Loucy (cell line): ENCODE data around the gene MYL3.

Source experiments
- H2AFZ ChIP-seq: fragments of 200-600 bp; sonication (generic); 2 replicates; pipeline ENCODE4 v1.6.0; 2016; ENCODE audit warnings: antibody characterized with exemption, mild to moderate bottlenecking, low read length, moderate library complexity
- H3F3A ChIP-seq: fragments of 200-600 bp; 2 replicates; pipeline ENCODE4 v1.6.0; 2016; ENCODE audit warnings: antibody characterized with exemption, low read depth, mild to moderate bottlenecking
- H3K27me3 ChIP-seq: fragments of 200-600 bp; sonication (generic); 2 replicates; pipeline ENCODE4 v1.6.1; 2014; ENCODE audit warnings: low read length, mild to moderate bottlenecking; ENCODE audit not compliant: insufficient read depth, poor library complexity, severe bottlenecking
- H3K36me3 ChIP-seq: fragments of 200-600 bp; sonication (generic); 2 replicates; pipeline ENCODE4 v1.6.1; 2016; ENCODE audit warnings: low read length; ENCODE audit not compliant: insufficient read depth
- H3K4me1 ChIP-seq: fragments of 200-600 bp; sonication (generic); 2 replicates; pipeline ENCODE4 v1.5.1; 2014; ENCODE audit warnings: low read length, mild to moderate bottlenecking; ENCODE audit not compliant: insufficient read depth, poor library complexity, severe bottlenecking
- H3K4me2 ChIP-seq: fragments of 200-600 bp; sonication (generic); 2 replicates; pipeline ENCODE4 v1.6.0; 2014; ENCODE audit warnings: antibody characterized with exemption, low read length, low read depth, mild to moderate bottlenecking; ENCODE audit not compliant: poor library complexity, severe bottlenecking
- H3K4me3 ChIP-seq: fragments of 200-600 bp; sonication (generic); 2 replicates; pipeline ENCODE4 v1.5.1; 2014; ENCODE audit warnings: low read length, mild to moderate bottlenecking, mixed read lengths; ENCODE audit not compliant: poor library complexity, severe bottlenecking
- H3K79me2 ChIP-seq: fragments of 200-600 bp; sonication (generic); 2 replicates; pipeline ENCODE4 v1.6.1; 2014; ENCODE audit warnings: low read length; ENCODE audit not compliant: insufficient read depth
- H3K9ac ChIP-seq: fragments of 200-600 bp; sonication (generic); 2 replicates; pipeline ENCODE4 v1.6.0; 2014; ENCODE audit warnings: mild to moderate bottlenecking, low read depth, low read length, moderate library complexity; ENCODE audit not compliant: poor library complexity, severe bottlenecking
- H3K9me2 ChIP-seq: fragments of 200-600 bp; sonication (generic); replicated peaks from 2 replicates; pipeline ENCODE4 v1.6.1; 2016; ENCODE audit warnings: low read depth, low read length, mixed read lengths
- H3K9me3 ChIP-seq: fragments of 200-600 bp; sonication (generic); 2 replicates; pipeline ENCODE4 v1.6.1; 2014; ENCODE audit warnings: mild to moderate bottlenecking, antibody characterized with exemption, low read length, low read depth; ENCODE audit not compliant: insufficient read depth
- H4K20me1 ChIP-seq: fragments of 200-600 bp; sonication (generic); 2 replicates; pipeline ENCODE4 v1.6.0; 2014; ENCODE audit warnings: antibody characterized with exemption, low read length, mild to moderate bottlenecking; ENCODE audit not compliant: insufficient read depth, poor library complexity, severe bottlenecking
- EZH2phosphoT487 ChIP-seq: fragments of 200-600 bp; IDR thresholded peaks from 2 replicates; pipeline ENCODE4 v1.6.1; 2018; ENCODE audit warnings: antibody characterized with exemption, mild to moderate bottlenecking, moderate library complexity, borderline replicate concordance
- TF ChIP-seq, protein P1 (sequence below): fragments of 200-600 bp; sonication (generic); conservative IDR thresholded peaks from 2 replicates; pipeline ENCODE4 v1.5.1; 2014; ENCODE audit warnings: mild to moderate bottlenecking, antibody characterized with exemption, low read length

MYL3 gene

DNA sequence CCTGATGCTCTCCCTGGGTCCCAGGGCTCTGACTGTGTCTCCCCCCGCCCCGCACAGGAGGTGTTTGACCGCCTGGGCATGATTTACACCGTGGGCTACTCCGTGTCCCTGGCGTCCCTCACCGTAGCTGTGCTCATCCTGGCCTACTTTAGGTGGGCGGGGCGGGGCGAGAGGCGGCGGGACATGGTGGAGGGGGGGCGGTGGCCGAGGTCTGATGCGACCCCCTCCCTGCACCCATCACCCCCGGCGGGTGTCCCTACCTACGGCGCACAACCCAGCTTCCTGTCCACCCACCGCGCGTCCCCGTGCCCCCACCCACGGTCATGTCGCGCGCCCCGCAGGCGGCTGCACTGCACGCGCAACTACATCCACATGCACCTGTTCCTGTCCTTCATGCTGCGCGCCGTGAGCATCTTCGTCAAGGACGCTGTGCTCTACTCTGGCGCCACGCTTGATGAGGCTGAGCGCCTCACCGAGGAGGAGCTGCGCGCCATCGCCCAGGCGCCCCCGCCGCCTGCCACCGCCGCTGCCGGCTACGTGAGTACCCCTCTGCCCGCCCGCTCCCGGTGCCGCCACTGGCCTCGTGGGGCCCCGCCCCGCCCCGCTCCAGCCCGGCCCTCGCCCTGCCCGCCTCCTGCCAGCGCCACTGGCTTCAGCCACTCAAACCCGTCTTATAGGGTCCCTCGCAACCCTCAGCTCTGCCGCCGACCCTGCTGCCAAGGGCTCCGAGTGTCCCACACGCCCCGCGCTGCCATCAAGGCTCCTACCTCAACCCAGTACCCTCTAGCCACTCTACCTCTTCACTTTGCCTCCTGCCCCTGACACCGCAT is 35.3 kb upstream of the MYL3 start:
- no peaks in the 10 kb centered on the region for H3K4me1 ChIP-seq
- H3K4me3 ChIP-seq, result no peak overlapping the region
- no peaks in the 10 kb centered on the region for H3K36me3 ChIP-seq
- H2AFZ ChIP-seq, result no peak overlapping the region
- no peaks in the 10 kb centered on the region for H3F3A ChIP-seq
- H3K9ac ChIP-seq, result no peak overlapping the region
- no peak overlapping the region for H3K4me2 ChIP-seq
- H3K79me2 ChIP-seq, result no peaks in the 10 kb centered on the region
- TF ChIP-seq EZH2phosphoT487, result no peak
- TF ChIP-seq, protein P1, sequence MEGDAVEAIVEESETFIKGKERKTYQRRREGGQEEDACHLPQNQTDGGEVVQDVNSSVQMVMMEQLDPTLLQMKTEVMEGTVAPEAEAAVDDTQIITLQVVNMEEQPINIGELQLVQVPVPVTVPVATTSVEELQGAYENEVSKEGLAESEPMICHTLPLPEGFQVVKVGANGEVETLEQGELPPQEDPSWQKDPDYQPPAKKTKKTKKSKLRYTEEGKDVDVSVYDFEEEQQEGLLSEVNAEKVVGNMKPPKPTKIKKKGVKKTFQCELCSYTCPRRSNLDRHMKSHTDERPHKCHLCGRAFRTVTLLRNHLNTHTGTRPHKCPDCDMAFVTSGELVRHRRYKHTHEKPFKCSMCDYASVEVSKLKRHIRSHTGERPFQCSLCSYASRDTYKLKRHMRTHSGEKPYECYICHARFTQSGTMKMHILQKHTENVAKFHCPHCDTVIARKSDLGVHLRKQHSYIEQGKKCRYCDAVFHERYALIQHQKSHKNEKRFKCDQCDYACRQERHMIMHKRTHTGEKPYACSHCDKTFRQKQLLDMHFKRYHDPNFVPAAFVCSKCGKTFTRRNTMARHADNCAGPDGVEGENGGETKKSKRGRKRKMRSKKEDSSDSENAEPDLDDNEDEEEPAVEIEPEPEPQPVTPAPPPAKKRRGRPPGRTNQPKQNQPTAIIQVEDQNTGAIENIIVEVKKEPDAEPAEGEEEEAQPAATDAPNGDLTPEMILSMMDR, result no peak
- no peaks in the 10 kb centered on the region for H3K9me2 ChIP-seq
- H3K9me3 ChIP-seq, result no peaks in the 10 kb centered on the region
- no peaks in the 10 kb centered on the region for H4K20me1 ChIP-seq
- no peaks in the 10 kb centered on the region for H3K27me3 ChIP-seq

DNA sequence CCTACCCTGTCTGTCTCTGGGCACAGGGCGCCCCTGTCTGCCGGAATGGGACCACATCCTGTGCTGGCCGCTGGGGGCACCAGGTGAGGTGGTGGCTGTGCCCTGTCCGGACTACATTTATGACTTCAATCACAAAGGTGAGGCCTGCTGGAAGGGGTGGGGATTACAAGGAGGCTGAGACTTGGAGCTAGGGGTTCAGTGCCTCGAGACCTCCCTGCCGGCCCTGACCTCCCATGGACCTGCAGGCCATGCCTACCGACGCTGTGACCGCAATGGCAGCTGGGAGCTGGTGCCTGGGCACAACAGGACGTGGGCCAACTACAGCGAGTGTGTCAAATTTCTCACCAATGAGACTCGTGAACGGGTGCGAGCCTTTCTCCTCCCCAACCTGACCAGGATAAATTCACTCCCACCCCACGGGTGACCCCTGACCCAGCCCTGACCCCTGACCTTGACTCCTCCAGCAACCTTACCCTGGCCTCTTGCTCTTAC is 34.6 kb upstream of the MYL3 start:
- H3K79me2 ChIP-seq, result no peaks in the 10 kb centered on the region
- no peaks in the 10 kb centered on the region for H3K9me2 ChIP-seq
- H3K27me3 ChIP-seq, result no peaks in the 10 kb centered on the region
- no peaks in the 10 kb centered on the region for H3K9me3 ChIP-seq
- no peak overlapping the region for H3K9ac ChIP-seq
- no peak for TF ChIP-seq EZH2phosphoT487
- TF ChIP-seq, protein P1, result no peak
- H2AFZ ChIP-seq, result no peak overlapping the region
- no peak overlapping the region for H3K4me2 ChIP-seq
- H3K36me3 ChIP-seq, result no peaks in the 10 kb centered on the region
- no peaks in the 10 kb centered on the region for H4K20me1 ChIP-seq
- H3K4me1 ChIP-seq, result no peaks in the 10 kb centered on the region
- H3F3A ChIP-seq, result no peaks in the 10 kb centered on the region
- no peak overlapping the region for H3K4me3 ChIP-seq

DNA sequence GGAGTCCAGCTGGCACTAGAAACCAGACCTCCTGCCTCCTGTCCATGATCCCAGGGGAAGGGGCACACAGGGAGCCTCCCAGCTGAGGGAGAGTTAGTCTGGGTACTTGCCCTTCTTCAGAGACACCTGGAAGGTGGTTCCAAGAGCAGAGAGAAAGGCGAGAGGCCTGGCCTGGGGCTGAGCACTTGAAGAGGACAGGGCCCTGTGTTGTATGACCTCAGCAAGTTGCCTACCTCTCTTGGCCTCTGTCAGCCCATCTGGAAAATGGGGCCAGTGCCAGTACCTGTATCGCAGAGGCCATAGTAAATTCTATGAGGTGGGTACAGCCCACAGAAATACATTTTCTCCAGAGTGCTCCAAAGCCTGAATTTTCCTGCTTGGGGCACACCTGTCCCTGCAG is 33.8 kb upstream of the MYL3 start:
- TF ChIP-seq EZH2phosphoT487, result no peak
- TF ChIP-seq, protein P1, result no peak
- Histone ChIP-seq H3K9me2 (no peaks in the 10 kb centered on the region), H3K4me1 (no peaks in the 10 kb centered on the region), H3K4me3 (no peak overlapping the region), H3K9me3 (no peaks in the 10 kb centered on the region), H3F3A (no peaks in the 10 kb centered on the region), H2AFZ (no peak overlapping the region), H4K20me1 (no peaks in the 10 kb centered on the region), H3K9ac (no peak overlapping the region), H3K36me3 (no peaks in the 10 kb centered on the region), H3K27me3 (no peaks in the 10 kb centered on the region), H3K4me2 (no peak overlapping the region), H3K79me2 (no peaks in the 10 kb centered on the region)
